Airway epithelial cell (primary cell): ENCODE data around the gene SSTR5. TPM values are rescaled to one million over a fixed set of nuclear protein-coding genes. Genes with fewer than 3 reads are reported as not detected.

ENCODE experiments used
- total RNA-seq: library from RNA; depleted of rRNA; stranded (reverse); fragments of >200 nt; gene quantifications from 2 replicates; pipeline ENCODE4 v1.2.3, GENCODE V29; 2015

Gene SSTR5
- not detected in 2 replicates for total RNA-seq

DNA sequence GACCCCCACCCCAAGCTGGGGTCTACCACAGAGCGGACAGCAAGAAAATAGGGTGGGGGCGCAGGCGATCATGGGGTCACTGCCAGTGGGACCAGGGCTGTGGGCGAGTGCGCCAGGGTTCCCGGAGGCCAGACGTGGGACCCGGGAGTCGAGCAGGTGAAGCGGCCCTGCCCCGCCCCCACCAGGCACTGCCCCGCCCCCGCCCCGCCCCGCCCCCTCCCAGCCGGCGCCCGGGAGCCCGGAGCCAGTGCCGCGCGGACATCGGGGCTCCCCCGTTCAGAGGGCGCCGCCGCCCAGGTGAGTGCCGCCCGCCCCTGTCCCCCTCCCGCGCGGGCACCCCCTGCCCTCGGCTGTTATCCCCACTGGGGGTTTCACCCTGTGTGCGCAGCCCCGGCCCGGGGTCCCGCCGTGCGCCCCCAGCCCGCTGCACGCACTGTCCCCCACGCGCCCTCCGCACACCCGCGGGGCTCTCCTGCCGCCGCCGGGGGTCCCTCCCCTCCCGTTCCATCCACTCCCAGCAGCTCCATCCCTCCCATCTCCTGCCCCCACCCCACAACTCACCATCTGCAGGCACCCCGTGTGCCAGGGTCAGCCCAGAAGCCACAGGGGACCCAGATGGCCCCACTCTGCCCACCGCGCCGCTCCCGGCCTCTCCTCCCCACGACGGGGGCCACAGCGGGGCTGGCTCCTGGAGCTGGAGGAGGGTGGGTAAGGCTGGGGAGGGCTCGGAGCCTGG, at the start of gene SSTR5:
Gene SSTR5 (plus strand): TSS at position 222 of the 736 bp plus-strand sequence. CDS start 6,122 bp downstream, outside the sequence.

DNA sequence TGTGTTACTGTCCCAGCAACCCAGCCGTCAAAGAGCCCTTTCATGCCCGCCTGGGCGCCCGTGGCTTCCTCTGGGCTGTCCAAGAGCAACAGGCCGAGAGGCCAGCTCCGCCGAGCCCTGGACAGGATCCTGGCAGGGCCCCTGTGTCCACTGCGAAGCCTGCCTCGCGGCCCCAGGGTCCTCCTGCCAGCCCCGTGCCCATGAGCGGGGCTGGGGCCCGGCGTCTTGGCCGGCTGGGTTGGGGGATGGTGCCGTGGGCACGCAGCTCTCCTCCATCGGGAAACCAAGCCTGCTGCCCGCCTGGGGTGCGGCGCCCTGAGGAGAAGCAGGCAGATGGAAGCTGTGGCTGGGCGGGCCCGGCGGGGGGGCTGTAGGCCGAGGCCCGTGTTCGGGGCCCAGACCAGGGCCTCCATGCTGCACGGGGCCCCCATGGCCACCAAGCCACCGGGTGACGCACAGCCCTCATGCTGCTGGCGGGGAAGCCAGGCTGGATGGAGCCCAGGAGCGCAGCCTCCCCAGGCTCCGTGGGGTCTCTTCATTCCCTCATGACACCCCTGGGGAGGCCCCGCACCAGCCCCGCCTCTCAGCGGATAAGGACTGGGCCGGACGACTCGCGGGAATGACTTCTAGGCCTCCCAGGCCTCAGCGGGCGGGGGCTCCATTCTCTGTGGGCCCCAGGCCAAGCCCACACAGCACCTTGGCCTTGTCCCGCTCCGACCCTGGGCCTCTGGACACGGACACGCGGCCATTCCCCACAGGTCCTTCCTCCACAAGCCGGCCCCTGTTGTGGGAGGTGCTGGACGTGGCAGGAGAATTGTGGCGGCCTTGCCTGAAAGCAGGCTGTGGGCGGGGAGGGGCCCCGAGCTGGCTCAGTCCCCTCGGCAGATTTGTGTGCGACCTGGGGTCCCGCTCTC, 23.9 kb downstream of the SSTR5 start, which contains the start of gene C1QTNF8:
Gene C1QTNF8 (minus strand): TSS at position 76 of the 914 bp plus-strand sequence. CDS start 1,322 bp downstream, outside the sequence.

Other genes starting within 250 kb of the SSTR5 start
- gene LMF1, start 101.8 kb upstream of the SSTR5 start, total RNA-seq, result 3.9 and 8.5 TPM in 2 replicates
- gene SOX8, start 91.0 kb upstream of the SSTR5 start, total RNA-seq, result not detected in 2 replicates
- not detected in 2 replicates for gene C1QTNF8, start 23.5 kb downstream of the SSTR5 start, total RNA-seq
- gene CACNA1H, start 80.4 kb downstream of the SSTR5 start, total RNA-seq, result 0.07 and 0.37 TPM in 2 replicates
- gene TPSG1, start 152.5 kb downstream of the SSTR5 start, total RNA-seq, result not detected in 2 replicates
- not detected in 2 replicates for gene TPSB2, start 157.4 kb downstream of the SSTR5 start, total RNA-seq
- not detected in 2 replicates for gene TPSAB1, start 168.0 kb downstream of the SSTR5 start, total RNA-seq
- gene TPSD1, start 183.3 kb downstream of the SSTR5 start, total RNA-seq, result not detected in 2 replicates
- gene UBE2I, start 236.9 kb downstream of the SSTR5 start, total RNA-seq, result 68.8 and 72.0 TPM in 2 replicates